ENCODE results near the gene ATIC.

GRCh38 chr2:215316336-215316735, 4.5 kb downstream of the ATIC start:
- TF ChIP-seq JUND (IDR thresholded peaks at IDR 0.05): no peak
- no peak for TF ChIP-seq EZH2 (IDR thresholded peaks at IDR 0.05)
- TF ChIP-seq, protein P1, sequence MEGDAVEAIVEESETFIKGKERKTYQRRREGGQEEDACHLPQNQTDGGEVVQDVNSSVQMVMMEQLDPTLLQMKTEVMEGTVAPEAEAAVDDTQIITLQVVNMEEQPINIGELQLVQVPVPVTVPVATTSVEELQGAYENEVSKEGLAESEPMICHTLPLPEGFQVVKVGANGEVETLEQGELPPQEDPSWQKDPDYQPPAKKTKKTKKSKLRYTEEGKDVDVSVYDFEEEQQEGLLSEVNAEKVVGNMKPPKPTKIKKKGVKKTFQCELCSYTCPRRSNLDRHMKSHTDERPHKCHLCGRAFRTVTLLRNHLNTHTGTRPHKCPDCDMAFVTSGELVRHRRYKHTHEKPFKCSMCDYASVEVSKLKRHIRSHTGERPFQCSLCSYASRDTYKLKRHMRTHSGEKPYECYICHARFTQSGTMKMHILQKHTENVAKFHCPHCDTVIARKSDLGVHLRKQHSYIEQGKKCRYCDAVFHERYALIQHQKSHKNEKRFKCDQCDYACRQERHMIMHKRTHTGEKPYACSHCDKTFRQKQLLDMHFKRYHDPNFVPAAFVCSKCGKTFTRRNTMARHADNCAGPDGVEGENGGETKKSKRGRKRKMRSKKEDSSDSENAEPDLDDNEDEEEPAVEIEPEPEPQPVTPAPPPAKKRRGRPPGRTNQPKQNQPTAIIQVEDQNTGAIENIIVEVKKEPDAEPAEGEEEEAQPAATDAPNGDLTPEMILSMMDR (IDR thresholded peaks at IDR 0.05 in 2 of 3, conservative IDR thresholded peaks at IDR 0.05 in 1 of 3; ENCODE audit: borderline replicate concordance in 1 of 3, insufficient read depth in 1 of 3, low read depth in 2 of 3, low read length in 2 of 3): no peak
- TF ChIP-seq SRF (IDR thresholded peaks at IDR 0.05; ENCODE audit: low read depth): no peak
- no peak for TF ChIP-seq ATF3 (IDR thresholded peaks at IDR 0.05)
- no peak for TF ChIP-seq POLR2A (IDR thresholded peaks at IDR 0.05; ENCODE audit: borderline replicate concordance, extremely low read depth, insufficient read depth, insufficient read length)

Measured in HCT116 (cell line).